Measurements from ENCODE around the gene ZKSCAN4. TPM values are rescaled to one million over a fixed set of nuclear protein-coding genes. Genes with fewer than 3 reads are reported as not detected.
A peak's percentile ranks its signal among the peaks of the same experiment; 100 is the strongest.

The ZKSCAN4 gene
- total RNA-seq, 4 donors from 2014 or later, result 1.5 to 15.6 (median 4.7) TPM

- peak overlapping the region; percentile 80 to 83 for H3K27ac ChIP-seq
- intact Hi-C loops (cut with DNase I; ENCODE audit: low total_unique reads), result no loop called here
- no peak for DNase-seq
- no peaks in the 10 kb centered on the region for H3K27me3 ChIP-seq
- TF ChIP-seq, protein P1, sequence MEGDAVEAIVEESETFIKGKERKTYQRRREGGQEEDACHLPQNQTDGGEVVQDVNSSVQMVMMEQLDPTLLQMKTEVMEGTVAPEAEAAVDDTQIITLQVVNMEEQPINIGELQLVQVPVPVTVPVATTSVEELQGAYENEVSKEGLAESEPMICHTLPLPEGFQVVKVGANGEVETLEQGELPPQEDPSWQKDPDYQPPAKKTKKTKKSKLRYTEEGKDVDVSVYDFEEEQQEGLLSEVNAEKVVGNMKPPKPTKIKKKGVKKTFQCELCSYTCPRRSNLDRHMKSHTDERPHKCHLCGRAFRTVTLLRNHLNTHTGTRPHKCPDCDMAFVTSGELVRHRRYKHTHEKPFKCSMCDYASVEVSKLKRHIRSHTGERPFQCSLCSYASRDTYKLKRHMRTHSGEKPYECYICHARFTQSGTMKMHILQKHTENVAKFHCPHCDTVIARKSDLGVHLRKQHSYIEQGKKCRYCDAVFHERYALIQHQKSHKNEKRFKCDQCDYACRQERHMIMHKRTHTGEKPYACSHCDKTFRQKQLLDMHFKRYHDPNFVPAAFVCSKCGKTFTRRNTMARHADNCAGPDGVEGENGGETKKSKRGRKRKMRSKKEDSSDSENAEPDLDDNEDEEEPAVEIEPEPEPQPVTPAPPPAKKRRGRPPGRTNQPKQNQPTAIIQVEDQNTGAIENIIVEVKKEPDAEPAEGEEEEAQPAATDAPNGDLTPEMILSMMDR (IDR thresholded peaks at IDR 0.05), result no peak
- no peak for TF ChIP-seq POLR2A (IDR thresholded peaks at IDR 0.05)
- no peaks in the 10 kb centered on the region for H3K4me1 ChIP-seq
- H3K9me3 ChIP-seq, result no peaks in the 10 kb centered on the region
- peak overlapping the region; percentile 68 to 83 for H3K4me3 ChIP-seq
- H3K36me3 ChIP-seq, result no peaks in the 10 kb centered on the region
These were observed 27.7 kb downstream of the ZKSCAN4 start for GRCh38 chr6:28224131-28225055.

DNA sequence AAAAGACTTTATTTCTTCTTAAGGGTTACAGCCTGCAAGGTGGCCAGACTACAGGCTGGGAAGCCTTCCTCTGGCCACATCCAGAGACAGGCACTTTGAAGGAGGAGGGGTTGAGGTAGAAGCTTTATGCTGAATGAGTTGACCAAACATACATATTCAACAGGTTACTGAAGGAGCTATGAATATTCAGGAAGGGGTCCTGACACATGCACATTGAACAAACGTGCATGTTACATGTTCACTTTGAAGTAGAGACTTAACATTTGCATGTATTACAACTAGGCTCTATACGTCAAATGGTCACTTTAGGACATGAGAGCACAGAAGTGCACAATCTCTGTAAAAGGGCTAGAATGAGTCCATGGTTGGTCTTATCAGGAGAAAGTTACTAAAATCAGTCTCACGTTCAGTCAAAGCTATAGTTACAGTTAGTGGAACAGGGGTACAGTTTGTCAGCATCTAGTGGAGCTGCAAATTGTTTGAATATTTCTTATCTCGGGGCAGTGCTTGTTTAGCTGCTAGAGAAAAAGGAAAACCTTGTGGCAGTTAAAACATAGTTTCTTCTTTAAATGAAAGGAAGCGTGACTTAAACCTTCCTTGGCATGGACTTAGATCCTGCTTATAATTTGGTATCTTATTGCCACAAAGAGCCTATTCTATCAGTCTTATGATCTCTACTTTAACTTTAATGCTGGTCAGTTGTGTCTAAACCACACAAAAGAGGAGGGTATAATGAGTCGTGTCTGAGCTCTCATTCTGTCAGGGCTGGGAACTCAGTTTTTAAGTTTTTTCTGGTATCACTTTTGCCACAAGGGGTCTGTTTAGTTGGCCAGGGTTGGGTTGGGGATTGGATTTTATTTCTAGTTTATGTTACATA lies 31.6 kb downstream of the ZKSCAN4 start:
- Histone ChIP-seq H3K4me1 (no peaks in the 10 kb centered on the region), H3K4me3 (no peak overlapping the region), H3K9me3 (no peaks in the 10 kb centered on the region), H3K27me3 (peaks cover 0 to 3% of the 10 kb centered on the region in 2 donors), H3K27ac (no peak overlapping the region), H3K36me3 (no peaks in the 10 kb centered on the region)
- intact Hi-C loops (cut with DNase I; ENCODE audit: low total_unique reads), result no loop called here
- no peak for TF ChIP-seq POLR2A (IDR thresholded peaks at IDR 0.05)
- TF ChIP-seq, protein P1 (IDR thresholded peaks at IDR 0.05), result no peak
- no peak for DNase-seq

- peak overlapping the region; percentile 38 to 44 for H3K4me3 ChIP-seq
- intact Hi-C loops (cut with DNase I; ENCODE audit: low total_unique reads), result no loop called here
- DNase-seq, result peak; percentile 51 to 62
- peak overlapping the region; percentile 33 to 45 for H3K27ac ChIP-seq
- TF ChIP-seq, protein P1 (IDR thresholded peaks at IDR 0.05), result no peak
- no peak for TF ChIP-seq POLR2A (IDR thresholded peaks at IDR 0.05)
- no peaks in the 10 kb centered on the region for H3K4me1 ChIP-seq
- no peaks in the 10 kb centered on the region for H3K36me3 ChIP-seq
- peaks cover 0 to 20% of the 10 kb centered on the region in 2 donors for H3K27me3 ChIP-seq
- H3K9me3 ChIP-seq, result no peaks in the 10 kb centered on the region
These were observed 33.5 kb downstream of the ZKSCAN4 start for GRCh38 chr6:28218312-28219248.

- no peak for DNase-seq
- intact Hi-C loops (cut with DNase I; ENCODE audit: low total_unique reads), result no loop called here
- Histone ChIP-seq H3K4me1 (no peaks in the 10 kb centered on the region), H3K27me3 (peaks cover 0 to 27% of the 10 kb centered on the region in 2 donors), H3K9me3 (no peaks in the 10 kb centered on the region), H3K36me3 (no peaks in the 10 kb centered on the region), H3K27ac (no peak overlapping the region), H3K4me3 (no peak overlapping the region)
- no peak for TF ChIP-seq POLR2A (IDR thresholded peaks at IDR 0.05)
- TF ChIP-seq, protein P1 (IDR thresholded peaks at IDR 0.05), result no peak
These were observed 34.2 kb downstream of the ZKSCAN4 start for GRCh38 chr6:28217890-28218289.
